Measurements from ENCODE around the gene SLC29A1. TPM values are rescaled to one million over a fixed set of nuclear protein-coding genes. Genes with fewer than 3 reads are reported as not detected.

The SLC29A1 gene
- polyA plus RNA-seq, 2 of the 4 experiments (the other 2 are of a cell fraction): 45.6 to 72.3 TPM

DNA sequence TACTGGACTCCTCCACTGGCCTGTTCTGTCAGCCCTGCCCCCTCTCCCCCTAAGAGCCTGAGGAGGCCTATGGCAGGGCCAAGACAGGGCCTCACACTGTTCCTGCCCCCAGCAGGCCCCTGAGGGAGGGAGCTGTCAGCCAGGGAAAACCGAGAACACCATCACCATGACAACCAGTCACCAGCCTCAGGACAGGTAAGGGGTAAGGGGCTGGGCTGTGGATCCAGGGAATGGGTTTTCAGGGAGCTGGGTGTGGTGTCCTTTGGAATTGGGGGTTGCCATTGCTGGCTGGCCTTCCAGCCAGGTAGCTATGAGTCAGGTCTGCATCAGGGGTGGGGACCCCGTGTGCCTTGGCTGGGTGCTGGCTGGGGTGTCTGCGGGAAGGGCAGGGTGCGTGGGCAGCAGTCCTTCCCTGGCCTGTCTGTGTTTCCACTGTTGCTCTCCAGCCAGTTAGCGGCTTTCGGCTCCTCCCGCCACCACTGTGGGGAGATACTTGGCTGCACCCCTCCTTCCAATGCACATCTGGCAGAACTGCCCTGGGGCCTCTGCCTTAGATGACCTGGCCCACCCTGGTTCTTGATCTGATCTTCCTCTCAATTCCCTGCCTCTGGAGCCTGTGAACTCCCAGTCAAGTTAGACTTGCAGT is 3.9 kb downstream of the SLC29A1 start (continued):
- TF ChIP-seq, protein P1, sequence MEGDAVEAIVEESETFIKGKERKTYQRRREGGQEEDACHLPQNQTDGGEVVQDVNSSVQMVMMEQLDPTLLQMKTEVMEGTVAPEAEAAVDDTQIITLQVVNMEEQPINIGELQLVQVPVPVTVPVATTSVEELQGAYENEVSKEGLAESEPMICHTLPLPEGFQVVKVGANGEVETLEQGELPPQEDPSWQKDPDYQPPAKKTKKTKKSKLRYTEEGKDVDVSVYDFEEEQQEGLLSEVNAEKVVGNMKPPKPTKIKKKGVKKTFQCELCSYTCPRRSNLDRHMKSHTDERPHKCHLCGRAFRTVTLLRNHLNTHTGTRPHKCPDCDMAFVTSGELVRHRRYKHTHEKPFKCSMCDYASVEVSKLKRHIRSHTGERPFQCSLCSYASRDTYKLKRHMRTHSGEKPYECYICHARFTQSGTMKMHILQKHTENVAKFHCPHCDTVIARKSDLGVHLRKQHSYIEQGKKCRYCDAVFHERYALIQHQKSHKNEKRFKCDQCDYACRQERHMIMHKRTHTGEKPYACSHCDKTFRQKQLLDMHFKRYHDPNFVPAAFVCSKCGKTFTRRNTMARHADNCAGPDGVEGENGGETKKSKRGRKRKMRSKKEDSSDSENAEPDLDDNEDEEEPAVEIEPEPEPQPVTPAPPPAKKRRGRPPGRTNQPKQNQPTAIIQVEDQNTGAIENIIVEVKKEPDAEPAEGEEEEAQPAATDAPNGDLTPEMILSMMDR (IDR thresholded peaks at IDR 0.05): no peak
- TF ChIP-seq NR3C1 (IDR thresholded peaks at IDR 0.05) (no peak), GATA3 (IDR thresholded peaks at IDR 0.05; ENCODE audit: borderline replicate concordance) (no peak)
- TF ChIP-seq, protein P2, sequence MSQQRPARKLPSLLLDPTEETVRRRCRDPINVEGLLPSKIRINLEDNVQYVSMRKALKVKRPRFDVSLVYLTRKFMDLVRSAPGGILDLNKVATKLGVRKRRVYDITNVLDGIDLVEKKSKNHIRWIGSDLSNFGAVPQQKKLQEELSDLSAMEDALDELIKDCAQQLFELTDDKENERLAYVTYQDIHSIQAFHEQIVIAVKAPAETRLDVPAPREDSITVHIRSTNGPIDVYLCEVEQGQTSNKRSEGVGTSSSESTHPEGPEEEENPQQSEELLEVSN (IDR thresholded peaks at IDR 0.05; ENCODE audit: borderline replicate concordance, low read depth): no peak

DNA sequence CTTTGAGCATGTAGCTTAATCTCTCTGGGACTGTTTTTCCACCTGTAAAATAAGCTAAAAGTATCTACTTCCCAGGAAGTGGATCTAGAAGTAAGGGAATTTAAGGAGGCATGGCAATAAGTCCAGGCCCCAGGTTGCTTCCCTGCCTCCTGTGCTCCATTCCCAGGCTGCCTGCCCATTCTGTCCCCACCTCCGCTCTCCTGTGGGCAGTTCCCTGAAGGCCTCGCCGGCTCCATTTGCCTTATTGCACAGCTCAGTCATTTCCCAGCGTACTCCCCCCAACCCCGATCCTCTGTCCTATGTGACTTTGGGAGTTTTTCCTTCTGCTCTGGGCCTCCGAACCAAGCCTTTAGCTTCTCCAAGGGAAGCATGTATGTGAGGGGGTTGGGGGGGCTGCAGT is 4.6 kb downstream of the SLC29A1 start:
- Histone ChIP-seq H3K27ac (no peak overlapping the region), H3K4me3 (no peak overlapping the region), H3K9me3 (no peaks in the 10 kb centered on the region), H3K4me2 (no peak overlapping the region), H3K4me1 (peaks cover 25% of the 10 kb centered on the region; the same call in 2 of the 3 replicates)
- 87% methylated on average over 6 of the region's 6 CpGs for WGBS (ENCODE audit: missing lambda C conversion rate)
- TF ChIP-seq HOXB5 (CRISPR knock-in tag; IDR thresholded peaks at IDR 0.05): no peak
- TF ChIP-seq CBX2 (IDR thresholded peaks at IDR 0.05; ENCODE audit: borderline replicate concordance, low read depth): no peak
- TF ChIP-seq NR3C1 (IDR thresholded peaks at IDR 0.05): no peak
- TF ChIP-seq, protein P3, sequence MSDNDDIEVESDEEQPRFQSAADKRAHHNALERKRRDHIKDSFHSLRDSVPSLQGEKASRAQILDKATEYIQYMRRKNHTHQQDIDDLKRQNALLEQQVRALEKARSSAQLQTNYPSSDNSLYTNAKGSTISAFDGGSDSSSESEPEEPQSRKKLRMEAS (IDR thresholded peaks at IDR 0.05): no peak
- no peak for TF ChIP-seq CHD4 (IDR thresholded peaks at IDR 0.05; ENCODE audit: borderline replicate concordance)
- no peak for TF ChIP-seq JUNB (IDR thresholded peaks at IDR 0.05)
- TF ChIP-seq NPAS2 (CRISPR knock-in tag; IDR thresholded peaks at IDR 0.05; ENCODE audit: borderline replicate concordance): no peak
- TF ChIP-seq KDM1A (IDR thresholded peaks at IDR 0.05; ENCODE audit: low read depth): no peak
- no peak for TF ChIP-seq HOXB13 (CRISPR knock-in tag; IDR thresholded peaks at IDR 0.05; ENCODE audit: low read depth)
- no peak for TF ChIP-seq RARB (CRISPR knock-in tag; IDR thresholded peaks at IDR 0.05)
- TF ChIP-seq FOSB (CRISPR knock-in tag; IDR thresholded peaks at IDR 0.05): no peak
- no peak for TF ChIP-seq PHF8 (IDR thresholded peaks at IDR 0.05; ENCODE audit: borderline replicate concordance, low read depth)
- TF ChIP-seq RFX5 (IDR thresholded peaks at IDR 0.05): no peak
- no peak for TF ChIP-seq CEBPB (IDR thresholded peaks at IDR 0.05)
- TF ChIP-seq, protein P4, sequence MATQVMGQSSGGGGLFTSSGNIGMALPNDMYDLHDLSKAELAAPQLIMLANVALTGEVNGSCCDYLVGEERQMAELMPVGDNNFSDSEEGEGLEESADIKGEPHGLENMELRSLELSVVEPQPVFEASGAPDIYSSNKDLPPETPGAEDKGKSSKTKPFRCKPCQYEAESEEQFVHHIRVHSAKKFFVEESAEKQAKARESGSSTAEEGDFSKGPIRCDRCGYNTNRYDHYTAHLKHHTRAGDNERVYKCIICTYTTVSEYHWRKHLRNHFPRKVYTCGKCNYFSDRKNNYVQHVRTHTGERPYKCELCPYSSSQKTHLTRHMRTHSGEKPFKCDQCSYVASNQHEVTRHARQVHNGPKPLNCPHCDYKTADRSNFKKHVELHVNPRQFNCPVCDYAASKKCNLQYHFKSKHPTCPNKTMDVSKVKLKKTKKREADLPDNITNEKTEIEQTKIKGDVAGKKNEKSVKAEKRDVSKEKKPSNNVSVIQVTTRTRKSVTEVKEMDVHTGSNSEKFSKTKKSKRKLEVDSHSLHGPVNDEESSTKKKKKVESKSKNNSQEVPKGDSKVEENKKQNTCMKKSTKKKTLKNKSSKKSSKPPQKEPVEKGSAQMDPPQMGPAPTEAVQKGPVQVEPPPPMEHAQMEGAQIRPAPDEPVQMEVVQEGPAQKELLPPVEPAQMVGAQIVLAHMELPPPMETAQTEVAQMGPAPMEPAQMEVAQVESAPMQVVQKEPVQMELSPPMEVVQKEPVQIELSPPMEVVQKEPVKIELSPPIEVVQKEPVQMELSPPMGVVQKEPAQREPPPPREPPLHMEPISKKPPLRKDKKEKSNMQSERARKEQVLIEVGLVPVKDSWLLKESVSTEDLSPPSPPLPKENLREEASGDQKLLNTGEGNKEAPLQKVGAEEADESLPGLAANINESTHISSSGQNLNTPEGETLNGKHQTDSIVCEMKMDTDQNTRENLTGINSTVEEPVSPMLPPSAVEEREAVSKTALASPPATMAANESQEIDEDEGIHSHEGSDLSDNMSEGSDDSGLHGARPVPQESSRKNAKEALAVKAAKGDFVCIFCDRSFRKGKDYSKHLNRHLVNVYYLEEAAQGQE (IDR thresholded peaks at IDR 0.05): no peak
- POLR2A ChIA-PET: no interaction called here
- no peak for DNase-seq (ENCODE audit: low read depth in 1 of 2, low spot score in 1 of 2)
- CTCF ChIA-PET: interaction anchor here (0.6 to 9.2 kb wide), 4 partner anchors 8 to 60 kb away, joined by 5 to 111 read pairs (median 8); no protein-coding TSS in a partner anchor
- FAIRE-seq: no peak
- ATAC-seq: no peak

DNA sequence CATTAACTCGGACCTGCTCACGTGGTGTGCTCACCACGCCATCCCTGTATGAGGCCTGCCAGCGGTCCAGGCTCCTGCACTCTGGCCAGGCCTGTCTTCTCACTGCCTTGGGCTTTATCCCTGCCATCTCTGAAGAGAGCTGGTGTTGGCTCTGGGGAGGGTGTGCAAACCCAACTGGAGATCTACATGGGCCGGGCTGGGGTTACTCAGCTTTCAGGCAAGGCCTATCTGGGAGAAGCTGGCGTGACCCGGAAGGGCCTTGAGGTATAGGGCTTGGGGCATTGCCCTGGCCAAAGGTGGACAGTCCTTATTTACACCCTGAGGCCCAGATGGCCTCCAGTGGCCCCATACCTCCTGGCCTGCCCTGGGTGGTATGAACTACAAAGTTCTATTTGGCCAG is 5.0 kb downstream of the SLC29A1 start:
- no peak for FAIRE-seq
- DNase-seq (ENCODE audit: low read depth in 1 of 2, low spot score in 1 of 2): no peak
- Histone ChIP-seq H3K27ac (no peak overlapping the region), H3K4me2 (no peak overlapping the region), H3K4me3 (no peak overlapping the region), H3K4me1 (peaks cover 25% of the 10 kb centered on the region; the same call in 2 of the 3 replicates), H3K9me3 (no peaks in the 10 kb centered on the region)
- ChIA-PET CTCF (interaction anchor here (0.6 to 9.2 kb wide), 4 partner anchors 7 to 61 kb away, joined by 5 to 111 read pairs (median 8); no protein-coding TSS in a partner anchor), POLR2A (no interaction called here)
- ATAC-seq: no peak
- WGBS (ENCODE audit: missing lambda C conversion rate): 100% methylated on average over 6 of the region's 7 CpGs
- TF ChIP-seq HDAC2 (IDR thresholded peaks at IDR 0.05): no peak
- TF ChIP-seq, protein P5, sequence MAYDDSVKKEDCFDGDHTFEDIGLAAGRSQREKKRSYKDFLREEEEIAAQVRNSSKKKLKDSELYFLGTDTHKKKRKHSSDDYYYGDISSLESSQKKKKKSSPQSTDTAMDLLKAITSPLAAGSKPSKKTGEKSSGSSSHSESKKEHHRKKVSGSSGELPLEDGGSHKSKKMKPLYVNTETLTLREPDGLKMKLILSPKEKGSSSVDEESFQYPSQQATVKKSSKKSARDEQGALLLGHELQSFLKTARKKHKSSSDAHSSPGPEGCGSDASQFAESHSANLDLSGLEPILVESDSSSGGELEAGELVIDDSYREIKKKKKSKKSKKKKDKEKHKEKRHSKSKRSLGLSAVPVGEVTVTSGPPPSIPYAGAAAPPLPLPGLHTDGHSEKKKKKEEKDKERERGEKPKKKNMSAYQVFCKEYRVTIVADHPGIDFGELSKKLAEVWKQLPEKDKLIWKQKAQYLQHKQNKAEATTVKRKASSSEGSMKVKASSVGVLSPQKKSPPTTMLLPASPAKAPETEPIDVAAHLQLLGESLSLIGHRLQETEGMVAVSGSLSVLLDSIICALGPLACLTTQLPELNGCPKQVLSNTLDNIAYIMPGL (CRISPR knock-in tag; IDR thresholded peaks at IDR 0.05; ENCODE audit: borderline replicate concordance): no peak
- TF ChIP-seq EP300 (IDR thresholded peaks at IDR 0.05): no peak
- TF ChIP-seq RCOR1 (IDR thresholded peaks at IDR 0.05; ENCODE audit: low read depth, low read length): no peak
- TF ChIP-seq FOSB (CRISPR knock-in tag; IDR thresholded peaks at IDR 0.05): no peak
- TF ChIP-seq, protein P6, sequence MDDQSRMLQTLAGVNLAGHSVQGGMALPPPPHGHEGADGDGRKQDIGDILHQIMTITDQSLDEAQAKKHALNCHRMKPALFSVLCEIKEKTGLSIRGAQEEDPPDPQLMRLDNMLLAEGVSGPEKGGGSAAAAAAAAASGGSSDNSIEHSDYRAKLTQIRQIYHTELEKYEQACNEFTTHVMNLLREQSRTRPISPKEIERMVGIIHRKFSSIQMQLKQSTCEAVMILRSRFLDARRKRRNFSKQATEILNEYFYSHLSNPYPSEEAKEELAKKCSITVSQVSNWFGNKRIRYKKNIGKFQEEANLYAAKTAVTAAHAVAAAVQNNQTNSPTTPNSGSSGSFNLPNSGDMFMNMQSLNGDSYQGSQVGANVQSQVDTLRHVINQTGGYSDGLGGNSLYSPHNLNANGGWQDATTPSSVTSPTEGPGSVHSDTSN (IDR thresholded peaks at IDR 0.05): no peak
- TF ChIP-seq, protein P7, sequence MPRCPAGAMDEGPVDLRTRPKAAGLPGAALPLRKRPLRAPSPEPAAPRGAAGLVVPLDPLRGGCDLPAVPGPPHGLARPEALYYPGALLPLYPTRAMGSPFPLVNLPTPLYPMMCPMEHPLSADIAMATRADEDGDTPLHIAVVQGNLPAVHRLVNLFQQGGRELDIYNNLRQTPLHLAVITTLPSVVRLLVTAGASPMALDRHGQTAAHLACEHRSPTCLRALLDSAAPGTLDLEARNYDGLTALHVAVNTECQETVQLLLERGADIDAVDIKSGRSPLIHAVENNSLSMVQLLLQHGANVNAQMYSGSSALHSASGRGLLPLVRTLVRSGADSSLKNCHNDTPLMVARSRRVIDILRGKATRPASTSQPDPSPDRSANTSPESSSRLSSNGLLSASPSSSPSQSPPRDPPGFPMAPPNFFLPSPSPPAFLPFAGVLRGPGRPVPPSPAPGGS (IDR thresholded peaks at IDR 0.05): no peak
- no peak for TF ChIP-seq ZFP36 (IDR thresholded peaks at IDR 0.05; ENCODE audit: borderline replicate concordance, partially characterized antibody)
